CD4-positive, alpha-beta memory T cell (primary cell): ENCODE results near the gene KRTCAP2. TPM values are rescaled to one million over a fixed set of nuclear protein-coding genes. Genes with fewer than 3 reads are reported as not detected.

Experiments used
- CTCF ChIA-PET: fragments of 350-600 bp; sonication (Branson Sonifier 250); formaldehyde crosslinking; loops from one replicate; lab custom pipeline; 2021; ENCODE audit warnings: inconsistent platforms; ENCODE audit not compliant: partially characterized antibody; lab: Charles Lee
- POLR2A ChIA-PET: fragments of 350-600 bp; sonication (Branson Sonifier 250); formaldehyde crosslinking; loops from one replicate; lab custom pipeline; 2021; ENCODE audit not compliant: partially characterized antibody; lab: Charles Lee
- DNase-seq, 5 donors: peaks; one replicate each; pipeline versions ENCODE4 v3.0.0 to v3.0.0-alpha.2; 2020 to 2022; ENCODE audit warnings: mixed read lengths in 1 of 5
- H3K27ac ChIP-seq: one replicate; pipeline ENCODE4 v1.7.0; 2013; ENCODE audit warnings: low read depth, low read length
- H3K27me3 ChIP-seq: 2 replicates; pipeline ENCODE4 v1.7.0; 2013; ENCODE audit warnings: mild to moderate bottlenecking, low read length, moderate library complexity; ENCODE audit not compliant: insufficient read depth
- H3K36me3 ChIP-seq: 2 replicates; pipeline ENCODE4 v1.7.0; 2013; ENCODE audit warnings: mild to moderate bottlenecking, low read length, moderate library complexity; ENCODE audit not compliant: insufficient read depth
- H3K4me1 ChIP-seq: 2 replicates; pipeline ENCODE4 v1.7.0; 2013; ENCODE audit warnings: mild to moderate bottlenecking, low read length, moderate library complexity; ENCODE audit not compliant: insufficient read depth
- H3K4me3 ChIP-seq, 2 donors: one replicate each; pipeline ENCODE4 v1.7.0; 2013; ENCODE audit warnings: low read length in 2 of 2, mild to moderate bottlenecking in 1 of 2
- H3K9me3 ChIP-seq, 2 donors: one replicate each; pipeline ENCODE4 v1.7.0; 2013; ENCODE audit warnings: low read length in 2 of 2, control low read depth in 1 of 2; ENCODE audit not compliant: control insufficient read depth in 1 of 2
- H3K27ac Mint-ChIP-seq, 7 donors: one replicate each; pipeline ENCODE4 v1.8.0; 2020 to 2021; ENCODE audit warnings: mixed read lengths in 7 of 7, mild to moderate bottlenecking in 6 of 7, inconsistent platforms in 3 of 7, moderate library complexity in 3 of 7
- H3K27me3 Mint-ChIP-seq, 2 donors: one replicate each; pipeline ENCODE4 v1.8.0; 2020 to 2021; ENCODE audit warnings: mixed read lengths in 2 of 2
- H3K36me3 Mint-ChIP-seq, 2 donors: one replicate each; pipeline ENCODE4 v1.8.0; 2020 to 2021; ENCODE audit warnings: mixed read lengths in 2 of 2, inconsistent platforms in 1 of 2, mild to moderate bottlenecking in 1 of 2
- H3K4me1 Mint-ChIP-seq, 4 donors: one replicate each; pipeline ENCODE4 v1.8.0; 2020 to 2021; ENCODE audit warnings: mixed read lengths in 4 of 4, mild to moderate bottlenecking in 1 of 4
- H3K4me3 Mint-ChIP-seq, 8 donors: one replicate each; pipeline ENCODE4 v1.8.0; 2020 to 2021; ENCODE audit warnings: mixed read lengths in 8 of 8, mild to moderate bottlenecking in 7 of 8, moderate library complexity in 6 of 8, inconsistent platforms in 3 of 8
- H3K9me3 Mint-ChIP-seq, 8 donors: one replicate each; pipeline ENCODE4 v1.8.0; 2020 to 2021; ENCODE audit warnings: mixed read lengths in 8 of 8, mild to moderate bottlenecking in 5 of 8, inconsistent platforms in 3 of 8, moderate library complexity in 1 of 8
- intact Hi-C: fragments of 100-400 bp; cut with micrococcal nuclease; formaldehyde crosslinking; loops from one replicate; pipeline ENCODE4 v1.15.1; 2023
- polyA plus RNA-seq, 2 donors: library from polyadenylated mRNA; unstranded; fragments of 300-500 nt; fragmentation: Illumina TruSeq; gene quantifications; one replicate each; pipeline ENCODE4 v1.2.3, GENCODE V29; 2021
- total RNA-seq, 2 experiments: library from RNA; stranded (reverse); gene quantifications; one replicate each; pipeline ENCODE4 v1.2.3, GENCODE V29; 2021

The KRTCAP2 gene
- total and polyA plus RNA-seq, 4 experiments from 2014 or later = 173 to 488 (median 325) TPM

DNA sequence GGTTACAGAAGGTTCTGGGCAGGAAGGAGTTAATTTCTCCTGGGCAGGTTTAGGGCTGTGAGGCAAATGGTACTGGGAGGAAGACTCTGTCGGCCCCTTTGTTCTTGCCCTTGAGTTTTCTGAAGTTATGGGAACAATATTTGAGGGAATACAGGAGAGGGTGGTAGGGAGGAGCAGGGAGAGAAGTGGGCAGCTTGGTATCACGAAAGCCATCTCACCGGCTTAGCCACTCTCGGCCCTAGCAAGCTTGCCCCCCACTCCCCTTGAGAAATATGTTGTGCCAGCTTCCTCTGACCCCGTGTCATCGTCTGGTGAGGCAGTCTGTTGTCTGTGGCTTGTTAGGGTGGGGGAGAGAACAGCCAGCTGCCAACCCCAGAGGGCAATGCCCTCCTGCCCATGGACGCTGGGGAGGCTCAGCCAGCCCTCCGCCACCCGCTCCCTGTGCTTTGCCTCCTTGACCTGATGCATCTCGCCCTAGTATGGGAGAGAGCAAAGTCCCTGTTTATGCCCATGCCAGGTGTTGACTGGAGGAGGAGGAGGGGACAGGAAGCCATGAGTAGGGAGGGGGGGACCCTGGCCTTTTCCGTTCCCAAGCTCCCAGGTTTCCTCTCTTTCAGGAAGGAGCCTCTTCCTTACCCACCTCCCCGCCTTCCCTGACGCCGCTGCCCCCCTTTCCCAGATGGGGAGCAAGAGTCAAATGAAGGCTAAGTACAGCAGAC lies 44.2 kb downstream of the KRTCAP2 start:
- H3K36me3 ChIP-seq = no peaks in the 10 kb centered on the region
- H3K4me3 ChIP-seq = no peak overlapping the region
- no peak for DNase-seq
- H3K27ac ChIP-seq = no peak overlapping the region
- peaks cover 9 to 15% of the 10 kb centered on the region in 2 donors for H3K27me3 Mint-ChIP-seq
- H3K9me3 Mint-ChIP-seq = peaks cover 0 to 2% (median 0%) of the 10 kb centered on the region in 8 donors
- H3K4me1 ChIP-seq = peaks cover 32% of the 10 kb centered on the region
- H3K9me3 ChIP-seq = no peaks in the 10 kb centered on the region
- intact Hi-C loops = loop anchor here (5.0 kb wide), 1 partner anchor 37 kb away; no protein-coding TSS in a partner anchor
- ChIA-PET POLR2A (interaction anchor here (0.6 to 1.4 kb wide), 3 partner anchors 11 to 115 kb away, joined by 3 read pairs; partner anchors contain the start of gene DPM3), CTCF (interaction anchor here (0.5 to 2.7 kb wide), 4 partner anchors 37 to 520 kb away, joined by 3 to 18 read pairs (median 4); partner anchors contain the start of gene KRTCAP2)
- H3K27ac Mint-ChIP-seq = peak overlapping the region; percentile 13 to 72 (median 47)
- peaks cover 12% of the 10 kb centered on the region for H3K27me3 ChIP-seq
- peak overlapping the region; percentile 72 to 87 (median 80) for H3K4me3 Mint-ChIP-seq
- no peaks in the 10 kb centered on the region for H3K36me3 Mint-ChIP-seq
- H3K4me1 Mint-ChIP-seq = peaks cover 18 to 51% (median 27%) of the 10 kb centered on the region in 4 donors

DNA sequence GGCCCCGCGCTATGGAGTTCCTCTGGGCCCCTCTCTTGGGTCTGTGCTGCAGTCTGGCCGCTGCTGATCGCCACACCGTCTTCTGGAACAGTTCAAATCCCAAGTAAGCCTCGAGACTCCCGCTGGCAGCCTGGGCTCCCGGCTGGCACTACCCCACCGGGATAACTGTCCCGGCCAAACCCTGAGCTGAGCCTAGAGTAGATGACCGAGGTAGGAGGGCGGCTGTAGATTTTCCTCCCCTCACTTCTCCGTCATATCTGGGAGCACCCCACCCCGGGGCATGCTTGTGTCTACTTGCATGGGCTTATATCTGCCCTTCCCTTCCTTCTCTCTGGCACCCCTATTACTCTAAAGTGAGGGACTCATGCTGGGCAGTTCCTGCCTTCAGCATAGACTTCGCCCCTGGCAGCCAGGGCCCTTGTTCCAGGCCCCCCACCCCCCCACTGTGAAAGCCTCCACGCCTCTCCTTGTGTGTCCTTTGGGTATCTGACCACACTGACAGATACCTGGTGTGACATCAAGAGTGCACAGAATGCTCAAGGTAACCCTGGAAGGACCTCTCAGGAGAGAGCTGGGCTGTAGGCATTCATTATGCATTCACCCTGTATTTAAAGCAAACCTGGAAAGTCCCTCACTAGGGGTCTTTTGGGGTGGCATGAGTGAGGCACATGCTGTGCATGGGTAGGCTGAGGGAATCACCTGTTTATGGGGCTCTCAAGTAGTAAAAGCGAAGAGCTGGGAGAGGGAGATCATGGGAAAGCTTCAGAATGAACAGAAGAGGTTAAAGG lies 44.9 kb downstream of the KRTCAP2 start:
- ChIA-PET CTCF (interaction anchor here (0.7 to 2.7 kb wide), 4 partner anchors 37 to 83 kb away, joined by 3 to 18 read pairs (median 3); partner anchors contain the start of gene KRTCAP2), POLR2A (interaction anchor here (0.5 to 1.4 kb wide), 4 partner anchors 12 to 116 kb away, joined by 3 read pairs; partner anchors contain the start of gene DPM3)
- Histone ChIP-seq H3K4me3 (peak overlapping the region; percentile 2 to 58), H3K27ac (no peak overlapping the region), H3K4me1 (peaks cover 32% of the 10 kb centered on the region), H3K27me3 (peaks cover 12% of the 10 kb centered on the region), H3K36me3 (no peaks in the 10 kb centered on the region), H3K9me3 (no peaks in the 10 kb centered on the region)
- Mint-ChIP-seq H3K27ac (peak overlapping the region in 5 of 7 donors; percentile 14 to 72 (median 71)), H3K27me3 (peaks cover 9 to 15% of the 10 kb centered on the region in 2 donors), H3K4me1 (peaks cover 18 to 47% (median 27%) of the 10 kb centered on the region in 4 donors), H3K36me3 (no peaks in the 10 kb centered on the region), H3K9me3 (peaks cover 0 to 2% (median 0%) of the 10 kb centered on the region in 8 donors), H3K4me3 (peak overlapping the region; percentile 72 to 87 (median 80))
- intact Hi-C loops = loop anchor here (2.0 to 5.0 kb wide), 2 partner anchors 13 to 36 kb away; partner anchors contain the start of gene DPM3
- no peak for DNase-seq

DNA sequence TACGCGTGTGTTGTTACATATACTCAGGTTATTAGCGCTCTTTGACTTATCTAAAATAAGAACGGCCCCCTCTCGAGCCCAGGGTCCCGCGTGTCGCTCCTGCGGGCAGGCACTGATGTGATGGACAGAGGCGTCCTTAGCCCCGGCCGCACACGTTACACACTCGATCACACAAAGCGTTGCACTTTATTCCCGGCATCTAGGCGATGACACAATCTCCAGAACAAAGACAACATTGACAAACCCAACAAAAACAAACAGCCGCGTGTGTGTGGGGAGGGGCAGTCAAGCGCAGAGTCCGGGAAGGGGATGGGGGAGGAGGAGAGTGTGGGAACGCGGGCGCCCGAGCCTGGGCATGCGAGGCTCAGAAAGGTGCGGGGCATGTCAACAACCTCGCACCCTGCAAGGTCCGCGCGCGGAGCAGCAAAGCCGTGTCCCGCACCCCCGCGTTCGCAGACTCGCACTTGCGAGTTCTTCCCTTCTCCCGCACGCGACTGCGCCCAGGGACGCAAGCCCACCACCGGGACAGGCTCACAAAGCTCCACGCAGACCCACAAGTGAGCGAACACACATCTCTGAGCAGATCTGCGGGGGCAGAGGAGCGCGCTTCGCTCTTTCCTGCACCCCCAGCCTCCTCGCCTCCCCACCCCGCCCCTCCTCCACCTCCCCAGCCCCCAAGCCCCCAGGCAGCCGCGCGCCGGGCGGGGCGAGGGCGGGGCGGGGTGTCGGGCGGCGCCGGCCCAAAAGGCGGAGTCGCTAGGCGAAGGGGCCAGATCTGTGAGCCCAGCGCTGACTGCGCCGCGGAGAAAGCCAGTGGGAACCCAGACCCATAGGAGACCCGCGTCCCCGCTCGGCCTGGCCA lies 45.8 kb downstream of the KRTCAP2 start, which contains the start of gene EFNA1:
Gene EFNA1, plus strand, starts transcription at position 772 of the 862 bp plus-strand sequence. CDS start 102 bp downstream, outside the sequence.
- Histone ChIP-seq H3K36me3 (no peaks in the 10 kb centered on the region), H3K27me3 (peaks cover 12% of the 10 kb centered on the region), H3K27ac (no peak within 1 kb of the TSS), H3K4me1 (peaks cover 32% of the 10 kb centered on the region), H3K4me3 (peak within 1 kb of the TSS; percentile 52 to 58), H3K9me3 (no peaks in the 10 kb centered on the region)
- Mint-ChIP-seq H3K4me1 (peaks cover 18 to 45% (median 27%) of the 10 kb centered on the region in 4 donors), H3K9me3 (peaks cover 0 to 2% (median 0%) of the 10 kb centered on the region in 8 donors), H3K27me3 (peaks cover 9 to 15% of the 10 kb centered on the region in 2 donors), H3K4me3 (peak within 1 kb of the TSS; percentile 80 to 94 (median 89)), H3K27ac (peak within 1 kb of the TSS; percentile 15 to 78 (median 71)), H3K36me3 (no peaks in the 10 kb centered on the region)
- intact Hi-C loops = loop anchor here (2.0 to 5.0 kb wide), 2 partner anchors 13 to 35 kb away; partner anchors contain the start of gene DPM3
- CTCF ChIA-PET = interaction anchor here (1.0 kb wide), 1 partner anchor 42 kb away, joined by 3 read pairs; no protein-coding TSS in a partner anchor
- DNase-seq = peak in 4 of 5 donors; percentile 31 to 47 (median 38)
- POLR2A ChIA-PET = no interaction called here

DNA sequence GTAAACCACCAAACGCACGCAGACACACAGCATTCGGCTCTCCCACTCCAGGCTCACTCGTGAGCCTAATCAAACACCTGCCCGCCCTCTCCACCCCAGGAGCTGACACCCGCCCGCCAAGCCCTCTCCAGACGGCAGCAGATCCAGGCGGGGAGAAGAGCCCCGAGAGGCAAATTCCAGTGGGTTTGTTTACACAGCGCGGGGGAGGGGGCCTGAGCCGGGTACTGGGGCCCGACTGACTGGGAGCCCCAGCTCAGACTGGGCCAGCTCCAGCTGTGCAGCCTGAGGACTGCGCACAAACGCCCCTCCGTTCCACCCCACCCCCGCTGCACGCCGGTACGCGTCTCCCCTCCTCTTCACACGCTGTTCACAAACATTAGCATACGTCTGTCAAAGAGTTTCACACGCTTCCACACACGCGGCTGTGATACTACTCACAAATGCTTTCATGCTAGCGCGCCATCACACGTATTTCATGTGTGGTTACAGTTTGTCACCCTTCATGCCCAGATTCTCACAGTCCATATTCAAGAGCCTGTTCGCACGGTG lies 46.5 kb downstream of the KRTCAP2 start:
- Histone ChIP-seq H3K9me3 (no peaks in the 10 kb centered on the region), H3K4me1 (peaks cover 32% of the 10 kb centered on the region), H3K27ac (no peak overlapping the region), H3K27me3 (peaks cover 12% of the 10 kb centered on the region), H3K36me3 (no peaks in the 10 kb centered on the region), H3K4me3 (peak overlapping the region; percentile 52 to 58)
- peak; percentile 33 to 63 (median 40) for DNase-seq
- Mint-ChIP-seq H3K27me3 (peaks cover 9 to 15% of the 10 kb centered on the region in 2 donors), H3K4me3 (peak overlapping the region; percentile 80 to 94 (median 89)), H3K4me1 (peaks cover 18 to 42% (median 27%) of the 10 kb centered on the region in 4 donors), H3K9me3 (peaks cover 0 to 2% (median 0%) of the 10 kb centered on the region in 8 donors), H3K36me3 (no peaks in the 10 kb centered on the region), H3K27ac (peak overlapping the region in 4 of 7 donors; percentile 15 to 78 (median 72))
- intact Hi-C loops = loop anchor here (2.0 to 5.0 kb wide), 2 partner anchors 14 to 34 kb away; partner anchors contain the start of gene DPM3
- ChIA-PET POLR2A (no interaction called here), CTCF (no interaction called here)

DNA sequence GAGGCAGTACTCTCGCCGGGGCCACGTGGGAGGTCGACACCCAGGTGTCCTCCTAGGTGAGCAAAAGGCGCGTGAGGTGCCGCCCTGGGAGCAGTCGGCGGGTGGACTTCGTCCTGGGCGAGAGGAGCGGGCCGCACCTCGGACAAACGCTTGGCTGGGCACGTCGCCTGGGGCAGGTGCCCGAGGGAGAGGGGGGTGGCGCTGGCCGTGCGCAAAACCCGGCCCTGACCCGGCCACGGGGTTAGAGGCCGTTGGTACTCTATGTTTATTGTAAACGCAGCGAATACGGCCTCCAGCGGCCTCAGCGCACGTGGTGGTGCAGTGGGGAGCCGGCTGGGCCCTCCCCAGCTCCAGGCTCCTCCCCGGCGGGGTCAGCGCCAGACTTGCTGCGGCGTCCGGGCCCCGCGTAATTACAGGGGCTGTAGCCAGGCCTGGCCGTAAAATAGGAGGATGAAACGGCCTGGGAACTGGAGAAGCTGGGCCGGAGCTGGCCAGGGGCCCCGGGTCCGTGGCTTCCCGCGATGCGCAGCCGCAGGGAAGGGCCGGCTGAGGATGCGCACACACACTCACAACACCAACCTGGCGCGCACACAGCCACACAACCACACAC lies 47.1 kb downstream of the KRTCAP2 start:
- ChIA-PET POLR2A (interaction anchor here (1.2 kb wide), 1 partner anchor 8 kb away, joined by 3 read pairs; no protein-coding TSS in a partner anchor), CTCF (interaction anchor here (1.0 kb wide), 1 partner anchor 9 kb away, joined by 3 read pairs; no protein-coding TSS in a partner anchor)
- H3K4me3 Mint-ChIP-seq = peak overlapping the region in 7 of 8 donors; percentile 39 to 92 (median 60)
- H3K27ac Mint-ChIP-seq = no peak overlapping the region
- Histone ChIP-seq H3K9me3 (no peaks in the 10 kb centered on the region), H3K36me3 (no peaks in the 10 kb centered on the region), H3K27ac (no peak overlapping the region), H3K27me3 (peaks cover 12% of the 10 kb centered on the region), H3K4me3 (no peak overlapping the region), H3K4me1 (peaks cover 32% of the 10 kb centered on the region)
- H3K27me3 Mint-ChIP-seq = peaks cover 9 to 15% of the 10 kb centered on the region in 2 donors
- H3K36me3 Mint-ChIP-seq = no peaks in the 10 kb centered on the region
- peaks cover 0 to 2% (median 0%) of the 10 kb centered on the region in 8 donors for H3K9me3 Mint-ChIP-seq
- intact Hi-C loops = loop anchor here (2.0 to 5.0 kb wide), 2 partner anchors 15 to 34 kb away; partner anchors contain the start of gene DPM3
- H3K4me1 Mint-ChIP-seq = peaks cover 18 to 36% (median 27%) of the 10 kb centered on the region in 4 donors
- DNase-seq = no peak
